GM12878 (cell line): ENCODE data around the gene GGPS1. TPM values are rescaled to one million over a fixed set of nuclear protein-coding genes. Genes with fewer than 3 reads are reported as not detected.

Experiments used
- ATAC-seq: fragments of 200-7000 bp; cut with Tn5 transposase; 3 replicates; pipeline ENCODE4 v1.9.1; 2020; ENCODE audit warnings: mild to moderate bottlenecking, moderate library complexity
- BruUV-seq: library from RNA; stranded (reverse); fragments of 400-500 nt; replicated peaks from 2 replicates; lab custom pipeline; 2021; lab: Mats Ljungman, UMichigan
- CTCF ChIA-PET: fragments of 300-600 bp; sonication (Branson Sonifier 250); formaldehyde crosslinking; extraction: SDS; loops from one replicate; lab custom pipeline; 2021; ENCODE audit warnings: inconsistent platforms; lab: Yijun Ruan, JAX
- POLR2A ChIA-PET: fragments of 350-600 bp; formaldehyde crosslinking; extraction: SDS; loops from one replicate; lab custom pipeline; 2021; ENCODE audit warnings: inconsistent platforms; lab: Charles Lee
- RAD21 ChIA-PET: fragments of 300-600 bp; sonication (Branson Sonifier 250); formaldehyde crosslinking; loops from one replicate; lab custom pipeline; 2023; ENCODE audit warnings: antibody characterized with exemption; ENCODE audit not compliant: unreplicated experiment; lab: Charles Lee
- SMC1A ChIA-PET: fragments of 300-600 bp; sonication (Branson Sonifier 250); formaldehyde crosslinking; loops from one replicate; lab custom pipeline; 2023; ENCODE audit not compliant: unreplicated experiment, uncharacterized antibody; lab: Charles Lee
- DNase-seq: peaks from one replicate; pipeline ENCODE4 v3.0.0-alpha.2; 2011; ENCODE audit warnings: low read depth, low spot score
- FAIRE-seq: peaks from 3 replicates; lab custom pipeline; 2011; peaks lifted over from hg19 to GRCh38; lab: Jason Lieb, UNC
- H2AFZ ChIP-seq: 2 replicates; pipeline ENCODE4 v1.6.0; 2011; ENCODE audit warnings: low read depth, low read length, control low read depth; ENCODE audit not compliant: control insufficient read depth
- H3K27ac ChIP-seq: 2 replicates; pipeline ENCODE4 v1.5.1; 2011; ENCODE audit warnings: control low read depth; ENCODE audit not compliant: control insufficient read depth, insufficient read depth
- H3K27me3 ChIP-seq, 2 experiments: replicated peaks in 1 of 2; 2 replicates each; pipeline versions ENCODE4 v1.6.0 to v1.6.1; 2011; ENCODE audit warnings: low read length in 1 of 2; ENCODE audit not compliant: control insufficient read depth in 2 of 2, insufficient read depth in 2 of 2
- H3K36me3 ChIP-seq, 2 experiments: 2 replicates each; pipeline ENCODE4 v1.5.1; 2011; ENCODE audit warnings: low read length in 1 of 2; ENCODE audit not compliant: control insufficient read depth in 2 of 2, insufficient read depth in 2 of 2
- H3K4me1 ChIP-seq: 2 replicates; pipeline ENCODE4 v1.6.1; 2011; ENCODE audit warnings: mild to moderate bottlenecking, low read length, moderate library complexity, mixed read lengths; ENCODE audit not compliant: control insufficient read depth, insufficient read depth
- H3K4me2 ChIP-seq: 2 replicates; pipeline ENCODE4 v1.6.0; 2011; ENCODE audit warnings: control low read depth; ENCODE audit not compliant: control insufficient read depth, insufficient read depth
- H3K4me3 ChIP-seq: fragments of 200-600 bp; sonication (generic); 2 replicates; pipeline ENCODE4 v1.5.1; 2016
- H3K79me2 ChIP-seq: 2 replicates; pipeline ENCODE4 v1.6.0; 2011; ENCODE audit warnings: low read length; ENCODE audit not compliant: control insufficient read depth, insufficient read depth
- H3K9ac ChIP-seq: 2 replicates; pipeline ENCODE4 v1.8.0; 2011; ENCODE audit warnings: low read length, control low read depth, mixed read lengths; ENCODE audit not compliant: control insufficient read depth, insufficient read depth
- H3K9me3 ChIP-seq: replicated peaks from 3 replicates; pipeline ENCODE4 v1.5.1; 2011; ENCODE audit warnings: mild to moderate bottlenecking, low read length; ENCODE audit not compliant: control insufficient read depth, insufficient read depth
- H4K20me1 ChIP-seq: 2 replicates; pipeline ENCODE4 v1.6.0; 2011; ENCODE audit not compliant: control insufficient read depth, insufficient read depth
- BCL11A ChIP-seq: IDR thresholded peaks from 2 replicates; pipeline ENCODE4 v1.6.1; 2011; ENCODE audit warnings: low read depth, low read length
- CBX5 ChIP-seq: sonication (generic); IDR thresholded peaks from 2 replicates; pipeline ENCODE4 v1.6.1; 2016; ENCODE audit warnings: low read depth, moderate library complexity, mild to moderate bottlenecking, inconsistent platforms
- CREB1 ChIP-seq: IDR thresholded peaks from 2 replicates; pipeline ENCODE4 v1.6.1; 2012; ENCODE audit warnings: low read depth, mild to moderate bottlenecking, inconsistent platforms
- EZH2 ChIP-seq: IDR thresholded peaks from 2 replicates; pipeline ENCODE4 v1.6.1; 2012; ENCODE audit warnings: low read depth, mild to moderate bottlenecking, control low read depth, inconsistent platforms, low read length, borderline replicate concordance; ENCODE audit not compliant: control insufficient read depth
- HDGF ChIP-seq: fragments of 450-650 bp; IDR thresholded peaks from 2 replicates; pipeline ENCODE4 v1.6.1; 2016; ENCODE audit warnings: antibody characterized with exemption
- RAD51 ChIP-seq: fragments of 450-650 bp; IDR thresholded peaks from 2 replicates; pipeline ENCODE4 v1.6.1; 2016; ENCODE audit warnings: moderate library complexity, mild to moderate bottlenecking, inconsistent platforms
- STAT3 ChIP-seq: IDR thresholded peaks from 2 replicates; pipeline ENCODE4 v1.6.1; 2011; ENCODE audit warnings: low read depth, low read length, improper control_type of control experiment
- SUPT20H ChIP-seq: IDR thresholded peaks from 2 replicates; pipeline ENCODE4 v1.6.1; 2011; ENCODE audit warnings: low read depth, mild to moderate bottlenecking, low read length, moderate library complexity, borderline replicate concordance; ENCODE audit not compliant: control insufficient read depth
- USF2 ChIP-seq: IDR thresholded peaks from 2 replicates; pipeline ENCODE4 v1.6.1; 2011; ENCODE audit warnings: low read depth, low read length, improper control_type of control experiment, borderline replicate concordance
- ZNF384 ChIP-seq: IDR thresholded peaks from 2 replicates; pipeline ENCODE4 v1.6.1; 2012; ENCODE audit warnings: low read depth, mild to moderate bottlenecking, low read length, improper control_type of control experiment, borderline replicate concordance
- WGBS: methylation state at CpG from one replicate; pipeline ENCODE4 v1.1.6; 2016; ENCODE audit warnings: low lambda C conversion rate; ENCODE audit not compliant: insufficient replicate concordance, insufficient coverage; ENCODE audit errors: missing lambda C conversion rate; 5-methylcytosine and 5-hydroxymethylcytosine counted together
- in situ Hi-C: fragments of 300-500 bp; cut with MboI; formaldehyde crosslinking; loops from 9 replicates; pipeline ENCODE4 v1.14.3; 2018; ENCODE audit warnings: mixed read lengths
- intact Hi-C: fragments of 100-400 bp; cut with micrococcal nuclease; formaldehyde crosslinking; loops from one replicate; pipeline ENCODE4 v1.14.2; 2022; ENCODE audit not compliant: unreplicated experiment
- polyA plus RNA-seq, 11 experiments: library from polyadenylated mRNA; depleted of rRNA in 4 of 11; unstranded in 6 of 11; stranded (reverse) in 5 of 11; fragments of >200 nt; fragmentation: Nextera tagmentation in 4 of 11; fragmentation: Illumina TruSeq in 1 of 11; extraction: Ambion mirVana in 4 of 11; extraction: Trizol in 1 of 11; gene quantifications; 1 replicate in 1 of 11; 2 replicates in 10 of 11; pipeline versions ENCODE4 v1.2.1 to v1.2.3, GENCODE V29; 2011 to 2016; ENCODE audit warnings: inconsistent platforms in 2 of 11, missing spikeins in 2 of 11, low read depth in 1 of 11
- total RNA-seq, 4 experiments: library from RNA; depleted of rRNA in 3 of 4; stranded (reverse); fragments of >200 nt in 3 of 4; fragmentation: Illumina TruSeq in 1 of 4; extraction: Trizol in 1 of 4; gene quantifications; 2 replicates each; pipeline versions ENCODE4 v1.2.1 to v1.2.3, GENCODE V29; 2013 to 2021

Gene GGPS1
- total and polyA plus RNA-seq, 10 of the 15 experiments (the other 5 are each of a cell fraction or from before 2014, with no cell fraction given): 15.1 to 36.0 (median 25.3) TPM

DNA sequence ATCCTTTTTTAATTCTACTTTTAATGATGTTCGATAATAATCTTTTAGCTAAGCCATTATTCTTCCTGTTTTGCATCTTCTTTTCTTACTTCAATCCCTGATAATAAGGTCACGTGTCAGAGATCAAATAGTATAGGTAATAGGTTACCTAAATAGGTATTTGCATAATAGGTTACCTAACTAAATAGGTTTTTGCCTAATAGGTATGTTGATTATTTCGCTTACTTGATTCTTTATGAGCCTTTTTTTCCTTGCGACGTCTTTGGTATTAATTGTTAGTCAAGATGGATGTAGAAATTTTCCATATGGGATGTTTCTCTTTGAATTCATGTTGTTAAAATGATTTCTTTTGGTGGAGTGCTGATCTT is 2.5 kb downstream of the GGPS1 start:
- no peaks in the 10 kb centered on the region for H3K9me3 ChIP-seq
- in situ Hi-C loops: no loop called here
- H3K4me1 ChIP-seq: peaks cover 8% of the 10 kb centered on the region; the same call in 1 of the 2 replicates
- H3K4me3 ChIP-seq: peak overlapping the region; percentile 92; the same call in 1 of the 2 replicates
- no peak for FAIRE-seq
- H3K9ac ChIP-seq: peak overlapping the region; percentile 41; the same call in 1 of the 2 replicates
- whole genome bisulfite sequencing: 72% methylated on average over 5 of the region's 5 CpGs
- intact Hi-C loops: loop anchor here (2.0 kb wide), 1 partner anchor 84 kb away; no protein-coding TSS in a partner anchor
- no peak for DNase-seq
- H3K27ac ChIP-seq: no peak overlapping the region
- TF ChIP-seq CBX5 (no peak), USF2 (no peak), RAD51 (peak; percentile 56; the same call in 1 of the 2 replicates)
- H2AFZ ChIP-seq: no peak overlapping the region
- ChIA-PET POLR2A (interaction anchor here (0.8 to 1.9 kb wide), 2 partner anchors 56 to 173 kb away, joined by 3 to 5 read pairs; partner anchors contain the start of gene B3GALNT2), SMC1A (interaction anchor here (0.7 to 4.5 kb wide), 12 partner anchors 11 to 235 kb away, joined by 3 to 38 read pairs (median 5); no protein-coding TSS in a partner anchor), CTCF (interaction anchor here (1.1 to 3.6 kb wide), 10 partner anchors 10 to 169 kb away, joined by 3 to 23 read pairs (median 8); no protein-coding TSS in a partner anchor), RAD21 (interaction anchor here (1.2 to 2.5 kb wide), 4 partner anchors 70 to 86 kb away, joined by 3 to 8 read pairs (median 6); no protein-coding TSS in a partner anchor)
- H4K20me1 ChIP-seq: no peaks in the 10 kb centered on the region
- BruUV-seq: no TSS peak
- peak overlapping the region; percentile 78 for H3K4me2 ChIP-seq
- no peaks in the 10 kb centered on the region for H3K27me3 ChIP-seq
- H3K79me2 ChIP-seq: peaks cover 66% of the 10 kb centered on the region
- ATAC-seq: no peak
- peaks cover 0 to 6% of the 10 kb centered on the region in 2 experiments; a peak in 1 of 4 replicates for H3K36me3 ChIP-seq

GRCh38 chr1:235331401-235331800 is 3.0 kb downstream of the GGPS1 start:
- peak overlapping the region; percentile 78 for H3K4me2 ChIP-seq
- no peak overlapping the region for H3K9ac ChIP-seq
- BruUV-seq: no TSS peak
- no peak for ATAC-seq
- H3K36me3 ChIP-seq: peaks cover 0 to 6% of the 10 kb centered on the region in 2 experiments; a peak in 1 of 4 replicates
- no peak for FAIRE-seq
- H3K27me3 ChIP-seq: no peaks in the 10 kb centered on the region
- TF ChIP-seq CREB1: no peak
- TF ChIP-seq SUPT20H: no peak
- no peak for TF ChIP-seq BCL11A
- no peak for TF ChIP-seq EZH2
- no peak for TF ChIP-seq STAT3
- TF ChIP-seq ZNF384: no peak
- no peak for TF ChIP-seq HDGF
- H3K4me3 ChIP-seq: 0 out of 2 replicates have a peak overlapping the region, but pooled peaks have one; percentile 92
- no peaks in the 10 kb centered on the region for H3K9me3 ChIP-seq
- H3K79me2 ChIP-seq: peaks cover 61% of the 10 kb centered on the region
- 83% methylated on average over 3 of the region's 3 CpGs for WGBS
- H4K20me1 ChIP-seq: no peaks in the 10 kb centered on the region
- CTCF ChIA-PET: interaction anchor here (1.4 to 3.6 kb wide), 9 partner anchors 9 to 169 kb away, joined by 3 to 23 read pairs (median 9); no protein-coding TSS in a partner anchor
- POLR2A ChIA-PET: interaction anchor here (0.6 to 1.9 kb wide), 4 partner anchors 56 to 793 kb away, joined by 3 to 5 read pairs (median 3); partner anchors contain the start of gene B3GALNT2
- H3K27ac ChIP-seq: no peak overlapping the region
- H2AFZ ChIP-seq: no peak overlapping the region
- intact Hi-C loops: loop anchor here (2.0 kb wide), 1 partner anchor 83 kb away; no protein-coding TSS in a partner anchor
- in situ Hi-C loops: no loop called here
- peaks cover 8% of the 10 kb centered on the region; the same call in 1 of the 2 replicates for H3K4me1 ChIP-seq
- SMC1A ChIA-PET: interaction anchor here (0.6 to 4.5 kb wide), 13 partner anchors 11 to 706 kb away, joined by 3 to 38 read pairs (median 3); no protein-coding TSS in a partner anchor
- DNase-seq: no peak
- RAD21 ChIA-PET: interaction anchor here (1.2 to 1.8 kb wide), 3 partner anchors 70 to 75 kb away, joined by 3 to 8 read pairs (median 5); no protein-coding TSS in a partner anchor
